GM21423 (cell line): ENCODE data around the gene ITPR1.
A peak's percentile ranks its signal among the peaks of the same experiment; 100 is the strongest.

ENCODE experiments used
- ATAC-seq: cut with Tn5 transposase; IDR thresholded peaks from one replicate; pipeline ENCODE4 v1.9.1; 2021; ENCODE audit warnings: mild to moderate bottlenecking, moderate library complexity; ENCODE audit not compliant: unreplicated experiment

The ITPR1 gene

DNA sequence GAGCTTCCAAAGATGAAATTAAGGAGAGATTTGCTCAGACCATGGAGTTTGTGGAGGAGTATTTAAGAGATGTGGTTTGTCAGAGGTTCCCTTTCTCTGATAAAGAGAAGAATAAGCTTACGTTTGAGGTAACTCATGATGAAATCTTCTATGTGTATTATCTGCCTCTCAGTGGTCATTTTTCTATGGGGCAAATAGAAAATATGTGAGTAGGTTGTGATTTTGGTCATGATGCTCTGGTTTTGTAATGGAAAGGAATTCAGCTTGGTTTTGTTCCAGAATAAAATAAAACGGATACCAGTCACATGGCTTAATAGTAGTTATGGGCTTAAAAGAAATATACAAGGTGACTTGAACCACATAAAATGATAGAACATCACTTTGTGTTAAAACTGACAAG lies 181.1 kb downstream of the ITPR1 start:
- no peak for ATAC-seq

DNA sequence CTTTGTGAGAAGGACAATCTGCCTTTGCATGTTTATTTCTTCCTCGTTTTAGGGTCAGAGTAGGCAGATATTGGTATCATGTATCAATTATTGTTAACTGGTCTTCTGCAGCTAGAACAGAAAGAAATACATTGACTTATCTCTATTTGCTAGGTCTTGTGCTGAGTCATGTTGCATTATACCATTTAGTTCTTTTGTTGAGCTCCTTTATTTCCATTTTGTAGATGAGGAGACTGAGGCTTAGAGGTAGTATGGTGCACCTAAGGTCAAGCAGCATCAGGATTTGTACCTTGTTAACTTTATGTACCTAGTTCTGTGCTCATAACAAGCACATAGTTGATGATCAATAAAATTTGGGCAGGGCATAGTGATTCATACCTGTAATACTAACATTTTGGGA lies 182.6 kb downstream of the ITPR1 start:
- no peak for ATAC-seq

DNA sequence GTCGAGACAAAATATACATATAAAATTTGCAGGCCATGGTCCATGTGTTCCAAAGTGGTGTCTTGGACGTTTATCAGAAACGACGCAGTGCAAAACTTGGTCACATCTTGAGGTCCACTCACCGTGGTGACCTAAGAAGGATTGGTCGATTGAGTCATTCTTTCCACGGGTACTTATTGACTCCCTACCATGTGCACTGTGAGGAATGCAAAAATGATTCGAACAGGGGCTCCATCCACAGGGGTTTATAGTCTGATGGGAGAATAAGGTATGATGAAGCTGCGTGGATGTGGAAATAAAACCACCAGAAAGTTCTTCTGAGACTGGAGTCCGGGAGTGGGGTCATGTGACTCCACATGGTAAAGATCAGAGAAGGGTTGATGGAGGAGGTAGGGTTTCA lies 185.2 kb downstream of the ITPR1 start:
- no peak for ATAC-seq

DNA sequence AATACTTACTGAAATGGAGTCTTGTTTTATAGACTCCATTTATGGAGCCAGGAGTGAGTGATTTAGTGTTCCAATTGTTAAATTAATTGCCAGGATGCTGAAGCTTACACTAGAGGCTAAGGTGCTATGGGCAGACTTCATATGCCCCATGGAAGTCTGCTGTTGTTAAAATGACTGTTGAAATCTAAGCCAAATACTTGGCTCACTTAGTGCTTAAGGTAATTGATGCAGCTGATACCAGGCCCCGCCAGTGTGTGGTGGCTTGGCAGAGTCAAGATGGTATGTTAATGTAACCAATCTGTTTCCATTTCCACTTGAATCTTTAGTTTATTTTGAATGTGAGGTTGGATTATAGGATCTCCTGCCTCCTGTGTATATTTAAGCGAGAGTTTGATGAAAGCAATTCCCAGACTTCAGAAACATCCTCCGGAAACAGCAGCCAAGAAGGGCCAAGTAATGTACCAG lies 187.1 kb downstream of the ITPR1 start:
- no peak for ATAC-seq

DNA sequence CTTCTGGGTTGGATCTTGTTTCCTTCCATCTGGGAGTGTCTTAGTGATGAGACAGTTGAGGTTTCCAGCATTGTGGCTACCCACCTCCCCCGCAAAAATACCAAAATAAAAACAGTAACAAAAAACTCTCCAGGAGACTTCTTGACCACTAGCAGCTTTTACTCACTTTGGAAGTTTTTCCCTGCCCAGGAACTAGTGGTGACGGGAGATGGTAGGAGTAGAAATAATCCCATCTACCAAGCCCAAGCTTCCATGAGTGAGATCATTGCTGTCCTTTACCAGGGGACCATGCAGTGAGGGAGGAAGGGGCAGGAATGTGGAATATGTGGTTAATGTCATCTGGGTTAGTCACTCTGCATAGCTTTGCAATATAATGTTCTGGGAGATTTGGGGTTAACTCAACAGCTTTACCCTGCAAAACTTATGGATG lies 187.7 kb downstream of the ITPR1 start:
- ATAC-seq = no peak

DNA sequence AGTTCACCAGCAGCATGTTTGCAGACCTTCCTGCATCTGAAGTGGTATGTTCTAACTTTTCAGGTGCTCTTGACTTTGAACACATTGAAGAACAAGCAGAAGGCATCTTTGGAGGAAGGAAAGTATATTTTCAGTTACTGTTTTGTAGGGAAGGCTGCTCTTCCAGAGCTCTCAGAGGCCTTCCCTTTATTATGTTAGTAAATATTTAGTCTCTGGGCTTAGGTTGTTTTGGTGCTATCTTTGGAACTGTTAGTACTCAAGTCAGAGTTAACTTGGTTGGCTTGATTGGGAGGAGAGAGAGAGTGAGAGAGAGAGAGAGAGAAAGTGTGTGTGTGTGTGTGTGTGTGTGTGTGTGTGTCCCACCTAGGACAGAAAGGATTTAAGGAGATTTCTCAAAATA lies 188.2 kb downstream of the ITPR1 start:
- no peak for ATAC-seq

DNA sequence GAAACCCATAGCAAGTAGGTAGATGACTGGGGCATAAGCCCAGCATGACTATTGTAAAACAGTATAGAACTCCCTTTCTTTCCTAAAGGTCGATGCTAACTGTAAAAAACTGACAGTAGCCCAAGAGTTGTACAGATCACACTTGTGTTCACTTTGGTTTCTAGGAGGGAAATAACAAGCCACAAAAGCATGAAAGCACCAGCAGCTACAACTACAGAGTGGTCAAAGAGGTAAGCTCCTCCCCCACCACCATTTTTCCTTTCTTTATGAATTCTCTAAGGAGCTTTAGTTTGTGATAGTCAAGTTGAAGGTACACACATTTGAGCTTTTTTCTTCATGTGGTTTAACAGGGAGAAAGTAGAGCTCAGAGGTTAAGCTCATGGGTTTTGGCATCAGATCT lies 191.0 kb downstream of the ITPR1 start:
- ATAC-seq = no peak

DNA sequence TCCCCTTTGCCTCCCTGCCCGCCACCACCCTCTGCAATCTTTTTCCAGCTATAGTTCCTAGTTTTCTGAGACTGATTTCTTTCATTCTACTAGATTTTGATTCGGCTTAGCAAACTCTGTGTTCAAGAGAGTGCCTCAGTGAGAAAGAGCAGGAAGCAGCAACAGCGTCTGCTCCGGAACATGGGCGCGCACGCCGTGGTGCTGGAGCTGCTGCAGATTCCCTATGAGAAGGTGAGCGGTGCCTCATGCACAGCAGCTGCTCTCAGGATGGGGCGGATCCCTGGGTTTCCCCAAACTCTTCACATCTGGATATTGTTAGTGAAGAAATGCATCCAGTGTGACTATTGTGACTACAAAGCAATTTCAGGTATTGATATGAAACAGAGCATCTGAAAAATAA lies 191.8 kb downstream of the ITPR1 start:
- ATAC-seq = no peak

DNA sequence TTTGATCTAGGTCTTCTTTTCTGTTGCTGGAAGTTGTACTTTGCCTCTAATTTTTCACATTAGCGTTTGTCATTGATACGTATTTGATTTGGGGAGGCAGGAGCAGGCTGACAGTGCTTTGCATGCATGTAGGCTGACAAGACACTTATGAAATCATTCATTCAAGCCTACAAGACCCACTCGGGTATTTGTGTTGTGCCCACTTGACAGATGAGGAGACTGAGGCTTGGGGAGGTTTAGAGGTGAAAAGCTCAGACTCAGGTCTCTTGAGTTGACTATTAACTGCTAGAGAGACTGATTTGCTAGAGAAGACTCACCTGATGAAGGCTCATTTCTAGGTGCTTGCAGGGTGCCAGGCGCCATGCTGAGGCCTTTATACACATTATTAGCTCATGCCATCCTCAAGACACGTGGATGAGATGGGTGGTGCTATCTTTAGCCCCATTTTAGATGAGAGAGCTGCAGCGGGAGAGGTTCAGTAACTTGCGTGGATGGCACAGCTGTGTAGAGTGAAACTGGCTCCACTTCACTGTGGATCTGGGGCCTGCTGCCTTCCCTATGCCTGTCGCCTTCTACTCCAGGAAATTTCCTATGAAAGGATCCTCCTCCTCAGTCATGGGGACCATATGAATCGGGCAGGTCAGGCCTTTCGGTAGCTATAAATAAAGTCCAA lies 192.7 kb downstream of the ITPR1 start:
- no peak for ATAC-seq

DNA sequence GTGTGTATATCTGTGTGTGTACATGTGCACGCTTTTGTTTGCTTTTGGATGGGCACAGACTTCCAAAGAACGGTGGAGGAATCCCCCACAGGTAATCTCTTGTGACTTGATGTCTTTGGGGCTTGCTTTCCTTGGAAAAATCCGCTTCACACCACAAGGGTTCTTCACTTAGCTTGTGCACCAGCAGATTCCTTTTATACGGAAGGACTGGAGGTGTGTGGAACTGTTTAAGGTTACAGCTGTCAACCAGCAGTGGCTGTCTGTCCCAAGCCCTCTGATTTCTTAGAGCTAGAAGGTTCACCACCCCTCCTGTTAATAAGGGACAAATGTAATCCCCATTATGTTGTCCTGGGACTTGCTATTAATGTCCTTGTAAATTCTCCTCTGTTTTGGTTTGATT lies 193.5 kb downstream of the ITPR1 start:
- no peak for ATAC-seq

DNA sequence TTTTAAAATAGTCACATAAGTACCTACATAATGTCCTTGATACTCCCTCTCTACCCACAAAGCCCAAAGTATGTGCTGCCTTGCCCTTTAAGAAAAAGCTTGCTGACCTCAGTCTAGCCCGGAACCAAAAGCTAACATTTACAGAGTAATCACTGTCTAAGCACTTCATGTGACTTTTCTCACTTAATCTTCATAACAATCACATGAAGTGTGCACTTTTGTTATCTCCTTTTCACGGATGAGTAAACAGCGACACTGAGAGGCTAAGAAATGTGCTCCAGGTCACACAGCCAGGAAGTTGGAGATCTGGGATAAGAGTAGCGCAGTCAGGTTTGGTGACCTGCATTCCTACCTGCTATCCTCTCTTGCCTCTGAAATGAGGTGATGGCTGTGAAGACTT lies 194.0 kb downstream of the ITPR1 start:
- no peak for ATAC-seq

DNA sequence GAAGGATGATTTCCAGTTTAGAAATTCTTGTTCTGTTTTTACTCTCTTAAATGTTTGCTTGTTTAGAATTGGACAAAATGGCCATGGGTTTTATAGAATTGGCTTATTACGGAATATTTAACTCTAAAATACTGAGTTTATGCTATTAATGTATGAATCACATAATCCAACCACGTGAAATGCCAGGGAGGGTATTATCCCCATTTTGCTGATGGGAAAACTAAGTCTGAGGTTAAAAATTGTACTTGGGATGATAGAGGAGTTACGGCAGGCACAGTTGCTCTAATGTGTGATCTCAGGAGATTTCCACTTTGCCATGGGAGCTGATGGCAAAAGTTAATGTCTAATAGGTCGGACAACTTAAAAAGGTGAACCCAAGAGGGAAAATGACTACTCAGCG lies 194.4 kb downstream of the ITPR1 start:
- no peak for ATAC-seq

DNA sequence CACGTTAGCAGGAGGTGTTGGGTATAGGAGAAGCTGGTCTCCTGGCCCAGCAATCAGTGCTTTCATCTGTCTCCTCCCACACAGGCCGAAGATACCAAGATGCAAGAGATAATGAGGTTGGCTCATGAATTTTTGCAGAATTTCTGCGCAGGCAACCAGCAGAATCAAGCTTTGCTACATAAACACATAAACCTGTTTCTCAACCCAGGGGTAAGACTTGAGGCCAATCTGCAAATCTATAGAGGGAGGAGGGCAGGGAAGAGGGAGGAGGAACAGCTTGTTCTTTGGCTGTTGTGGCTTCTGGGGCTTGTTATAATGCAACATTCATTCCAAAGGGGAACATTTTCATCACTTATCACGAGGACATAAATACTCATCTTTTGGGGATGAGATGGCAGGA lies 195.3 kb downstream of the ITPR1 start:
- ATAC-seq = no peak

DNA sequence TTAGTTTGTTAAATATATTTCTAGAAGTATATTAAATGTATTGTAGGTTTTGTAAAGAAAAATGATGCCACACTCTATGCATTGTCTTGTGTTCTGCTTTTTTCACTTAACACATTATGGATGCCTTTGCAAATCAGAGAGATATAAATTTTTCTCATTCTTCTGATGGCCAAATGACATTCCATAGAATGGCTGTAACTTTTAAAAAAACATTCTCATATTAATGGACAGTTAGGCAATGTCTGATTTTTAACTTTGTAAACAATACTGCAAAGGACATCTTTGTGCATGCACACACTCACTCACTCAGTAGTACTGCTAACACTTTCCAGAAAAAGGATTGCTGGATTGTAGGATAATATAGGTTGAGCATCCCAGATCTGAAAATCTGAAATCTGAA lies 195.9 kb downstream of the ITPR1 start:
- ATAC-seq = no peak

DNA sequence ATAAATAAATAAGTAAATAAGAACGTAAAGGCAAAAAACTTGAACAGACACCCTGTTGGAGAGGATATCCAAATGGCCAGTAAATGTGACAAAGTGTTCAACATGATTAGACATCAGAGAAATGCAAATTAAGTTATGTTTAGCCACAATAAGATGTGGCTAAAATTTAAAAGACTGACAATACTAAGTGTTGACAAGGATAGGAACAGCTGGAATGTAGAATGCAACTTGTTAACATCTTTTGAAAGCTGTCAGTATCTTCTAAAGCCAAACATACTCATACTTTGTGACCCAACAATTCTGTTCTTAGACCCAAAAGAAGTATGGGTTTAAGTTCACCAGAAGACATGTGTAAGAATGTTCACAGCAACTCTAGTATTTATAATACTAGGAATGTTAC lies 197.1 kb downstream of the ITPR1 start:
- no peak for ATAC-seq

DNA sequence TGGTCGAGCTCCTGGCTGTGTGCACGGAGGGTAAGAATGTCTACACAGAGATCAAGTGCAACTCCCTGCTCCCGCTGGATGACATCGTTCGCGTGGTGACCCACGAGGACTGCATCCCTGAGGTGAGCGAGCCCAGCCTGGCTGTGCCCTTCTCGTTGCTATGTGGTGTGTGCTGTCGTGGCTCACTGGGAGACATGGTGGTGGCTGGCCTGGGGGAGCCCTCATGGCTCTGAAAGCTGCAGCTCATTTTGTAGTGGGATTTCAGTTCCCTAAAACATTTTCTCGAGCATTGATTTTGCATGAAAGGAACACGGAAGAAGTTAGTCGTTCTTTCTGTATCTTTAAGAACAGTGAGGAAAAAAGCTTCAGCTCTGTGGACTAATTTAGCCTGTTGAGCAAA lies 200.5 kb downstream of the ITPR1 start:
- peak; percentile 88 for ATAC-seq

DNA sequence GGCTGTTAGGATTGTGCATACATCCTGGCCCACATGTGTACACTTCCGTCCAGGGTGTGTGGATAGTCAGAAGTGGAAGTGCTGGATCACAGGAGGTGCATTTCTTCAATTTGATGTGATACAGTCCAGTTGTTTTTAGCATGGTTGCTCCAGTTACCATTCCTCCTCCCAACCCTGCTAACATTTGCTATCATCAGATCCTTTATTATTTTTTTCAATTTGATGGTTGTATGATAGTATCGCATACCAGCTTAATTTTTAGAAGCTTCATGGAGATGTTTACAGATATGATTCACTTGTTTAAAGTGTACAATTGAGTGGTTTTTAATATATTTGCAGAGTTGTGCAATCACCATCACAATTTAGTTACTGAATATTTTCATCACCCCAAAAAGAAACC lies 202.7 kb downstream of the ITPR1 start:
- no peak for ATAC-seq

DNA sequence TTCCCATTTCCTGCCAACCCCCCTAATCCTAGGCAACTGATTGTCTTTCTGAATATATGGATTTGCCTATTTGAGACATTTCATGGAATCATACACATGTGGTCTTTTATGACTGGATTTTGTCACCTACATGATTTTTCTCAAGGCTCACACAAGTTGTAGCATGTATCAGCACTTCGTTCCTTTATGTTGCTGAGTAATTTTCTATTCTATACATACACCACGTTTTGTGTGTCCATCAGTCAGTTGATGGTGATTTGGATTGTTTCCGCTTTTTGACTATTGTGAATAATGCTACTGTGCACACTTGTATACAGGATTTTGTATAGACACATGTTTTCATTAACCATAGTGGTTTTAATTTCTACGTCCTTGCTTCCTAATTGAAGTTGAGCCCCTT lies 203.1 kb downstream of the ITPR1 start:
- ATAC-seq = no peak

DNA sequence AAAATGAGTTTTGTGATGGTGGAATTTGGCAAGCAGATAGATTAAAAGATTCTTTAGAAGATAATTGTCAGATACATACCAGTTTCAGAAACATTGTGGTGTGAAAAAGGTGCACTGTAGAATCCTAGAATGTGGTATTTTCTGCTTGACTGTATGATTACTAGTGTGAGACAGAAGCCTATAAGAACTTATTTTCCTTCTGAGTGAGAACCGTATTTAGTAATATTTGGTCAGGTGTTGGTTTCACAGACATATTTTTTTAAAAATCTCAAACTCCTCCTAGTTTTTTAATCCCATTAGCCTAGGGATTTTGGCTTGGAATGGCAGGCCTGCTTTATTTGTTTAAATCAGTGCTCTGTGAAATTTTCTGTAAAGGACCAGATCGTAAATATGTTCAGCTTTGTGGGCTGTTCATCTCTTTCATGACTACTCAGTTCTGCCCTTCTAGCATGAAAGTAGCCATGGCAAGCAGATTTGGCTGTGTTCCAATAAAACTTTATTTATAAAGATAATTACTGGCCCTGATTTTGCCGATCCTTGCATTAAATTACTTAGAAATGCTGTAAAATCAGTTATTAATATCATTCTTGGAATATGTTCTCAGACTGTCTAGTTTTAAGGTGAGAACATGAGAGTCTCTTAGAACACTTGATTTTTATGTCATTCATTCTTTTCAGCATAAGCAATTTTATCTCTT lies 205.1 kb downstream of the ITPR1 start:
- no peak for ATAC-seq

DNA sequence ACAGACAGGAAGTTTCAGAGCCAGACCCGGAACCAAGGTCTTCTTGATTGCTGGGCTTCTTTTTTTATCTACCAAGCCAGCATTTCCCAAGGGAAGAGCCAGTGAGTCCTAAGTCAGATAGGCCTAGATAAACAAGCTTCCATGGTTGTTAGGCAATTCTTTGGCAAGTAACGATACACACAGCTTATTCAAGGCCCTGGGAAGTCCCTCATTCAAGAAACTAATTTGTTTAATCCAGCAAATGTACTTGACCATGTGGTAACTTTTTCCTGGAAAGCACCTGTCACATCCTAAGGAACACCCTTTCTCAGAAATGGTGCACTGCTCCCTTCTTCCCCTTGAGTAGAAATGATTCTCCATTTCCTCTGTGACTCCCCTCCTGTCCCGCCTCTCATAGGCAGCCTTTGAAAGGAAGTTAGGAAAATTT lies 209.9 kb downstream of the ITPR1 start:
- no peak for ATAC-seq

DNA sequence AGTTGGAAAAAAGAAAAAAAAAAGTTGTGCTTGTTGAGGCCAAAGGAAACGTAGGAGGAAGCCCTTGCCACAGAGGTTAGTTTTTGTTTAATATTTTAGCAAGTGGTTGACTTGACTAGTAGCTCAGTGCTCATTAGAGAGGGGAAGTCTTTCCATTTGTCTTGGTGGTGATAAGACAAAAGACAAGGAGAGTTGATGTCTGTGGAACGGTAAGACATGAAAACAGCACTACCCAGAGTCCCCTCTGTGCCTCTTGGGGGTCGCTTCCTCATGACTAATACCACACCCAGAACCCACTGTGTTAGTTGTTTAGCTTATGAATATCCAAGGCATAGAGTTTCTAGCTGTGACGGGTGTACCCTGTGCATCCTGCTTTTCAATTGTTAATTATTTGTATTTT lies 211.4 kb downstream of the ITPR1 start:
- ATAC-seq = no peak

DNA sequence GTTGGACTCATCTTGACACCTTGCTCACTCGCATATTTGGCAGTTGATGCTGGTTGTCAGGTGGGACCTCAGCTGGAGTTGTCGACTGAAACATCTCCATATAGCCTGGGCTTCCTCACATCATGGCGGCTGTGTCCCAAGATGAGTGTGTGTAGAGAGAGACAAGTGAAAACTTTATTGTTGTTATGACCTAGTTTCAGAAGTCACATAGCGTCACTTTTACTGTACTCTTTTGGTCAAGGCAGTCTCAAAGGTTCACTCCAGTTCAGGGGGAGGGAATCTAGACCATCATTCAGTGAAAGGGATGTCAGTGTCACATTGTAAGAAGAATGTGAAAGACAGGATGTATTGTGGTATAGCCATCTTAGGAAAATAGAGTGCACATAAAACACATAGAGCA lies 214.2 kb downstream of the ITPR1 start:
- ATAC-seq = no peak

DNA sequence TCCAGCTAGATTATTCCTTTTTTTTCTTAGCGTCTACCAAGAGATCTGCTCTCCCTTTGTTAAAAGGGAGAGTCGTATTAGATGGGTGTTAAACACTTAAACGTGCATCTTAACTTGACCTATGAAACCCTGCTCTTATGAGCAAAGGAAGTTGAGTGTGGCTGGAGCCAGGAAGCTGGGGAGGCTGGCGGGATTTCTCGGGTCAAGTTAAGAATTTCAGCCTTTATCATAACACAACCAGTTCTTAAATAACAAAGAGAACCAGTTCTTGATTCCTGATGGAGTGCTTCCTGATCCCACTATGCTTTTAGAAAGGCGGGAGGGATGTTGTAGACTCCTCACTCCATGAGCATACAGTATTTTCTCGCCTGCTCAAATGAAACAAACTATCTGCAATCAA lies 215.1 kb downstream of the ITPR1 start:
- no peak for ATAC-seq
